NT2/D1 (cell line): ENCODE measurements around the gene TNRC6C.

Experiments used
- DNase-seq: peaks from one replicate; pipeline ENCODE4 v3.0.0-alpha.2; 2011; ENCODE audit warnings: low read depth, low spot score
- H3K27me3 ChIP-seq: 2 replicates; pipeline ENCODE4 v1.6.0; 2011; ENCODE audit warnings: mild to moderate bottlenecking; ENCODE audit not compliant: insufficient read length, insufficient read depth
- H3K36me3 ChIP-seq: 2 replicates; pipeline ENCODE4 v1.6.1; 2011; ENCODE audit warnings: mild to moderate bottlenecking, low read length, mixed read lengths; ENCODE audit not compliant: insufficient read depth, insufficient read length
- H3K4me1 ChIP-seq: 2 replicates; pipeline ENCODE4 v1.5.1; 2011; ENCODE audit not compliant: insufficient read depth, insufficient read length
- H3K4me3 ChIP-seq: 2 replicates; pipeline ENCODE4 v1.5.1; 2011; ENCODE audit warnings: low read depth; ENCODE audit not compliant: insufficient read length
- H3K9ac ChIP-seq: 2 replicates; pipeline ENCODE4 v1.6.0; 2011; ENCODE audit warnings: low read depth; ENCODE audit not compliant: insufficient read length
- H3K9me3 ChIP-seq: 2 replicates; pipeline ENCODE4 v1.5.1; 2011; ENCODE audit warnings: mild to moderate bottlenecking, low read length; ENCODE audit not compliant: insufficient read depth
- SUZ12 ChIP-seq: IDR thresholded peaks from 2 replicates; pipeline ENCODE4 v1.6.1; 2011; ENCODE audit not compliant: insufficient read length, insufficient read depth; ENCODE audit errors: extremely low read depth
- YY1 ChIP-seq: IDR thresholded peaks from 2 replicates; pipeline ENCODE4 v1.6.1; 2011; ENCODE audit not compliant: insufficient read length, insufficient read depth
- ZNF274 ChIP-seq: IDR thresholded peaks from 2 replicates; pipeline ENCODE4 v1.6.1; 2011; ENCODE audit warnings: mild to moderate bottlenecking, low read depth, low read length

Gene TNRC6C

GRCh38 chr17:78041386-78042179 is 83.1 kb downstream of the TNRC6C start:
- Histone ChIP-seq H3K9ac (no peak overlapping the region), H3K4me3 (no peak overlapping the region), H3K4me1 (no peaks in the 10 kb centered on the region), H3K27me3 (no peaks in the 10 kb centered on the region), H3K36me3 (peaks cover 5% of the 10 kb centered on the region), H3K9me3 (peaks cover 28% of the 10 kb centered on the region; the same call in 1 of the 2 replicates)
- DNase-seq = no peak
- TF ChIP-seq SUZ12 = no peak
- no peak for TF ChIP-seq ZNF274
- no peak for TF ChIP-seq YY1

- TF ChIP-seq YY1 (no peak), ZNF274 (no peak), SUZ12 (no peak)
- DNase-seq = no peak
- Histone ChIP-seq H3K27me3 (no peaks in the 10 kb centered on the region), H3K9me3 (peaks cover 28% of the 10 kb centered on the region; the same call in 1 of the 2 replicates), H3K4me3 (no peak overlapping the region), H3K9ac (no peak overlapping the region), H3K36me3 (peaks cover 5% of the 10 kb centered on the region), H3K4me1 (no peaks in the 10 kb centered on the region)
Observed at GRCh38 chr17:78042542-78042941, 84.0 kb downstream of the TNRC6C start.

- DNase-seq = no peak
- Histone ChIP-seq H3K4me1 (no peaks in the 10 kb centered on the region), H3K36me3 (peaks cover 5% of the 10 kb centered on the region), H3K27me3 (no peaks in the 10 kb centered on the region), H3K4me3 (no peak overlapping the region), H3K9me3 (peaks cover 28% of the 10 kb centered on the region; the same call in 1 of the 2 replicates), H3K9ac (no peak overlapping the region)
- TF ChIP-seq YY1 (no peak), ZNF274 (no peak), SUZ12 (no peak)
Observed at GRCh38 chr17:78043031-78043430, 84.5 kb downstream of the TNRC6C start.

GRCh38 chr17:78044280-78044835 is 85.9 kb downstream of the TNRC6C start:
- TF ChIP-seq YY1 (no peak), ZNF274 (no peak), SUZ12 (no peak)
- no peaks in the 10 kb centered on the region for H3K4me1 ChIP-seq
- no peaks in the 10 kb centered on the region for H3K27me3 ChIP-seq
- DNase-seq = no peak
- H3K36me3 ChIP-seq = peaks cover 8% of the 10 kb centered on the region
- no peak overlapping the region for H3K9ac ChIP-seq
- H3K4me3 ChIP-seq = no peak overlapping the region
- H3K9me3 ChIP-seq = peaks cover 28% of the 10 kb centered on the region; the same call in 1 of the 2 replicates

- peaks cover 17% of the 10 kb centered on the region for H3K36me3 ChIP-seq
- DNase-seq = no peak
- TF ChIP-seq SUZ12 (no peak), ZNF274 (no peak), YY1 (no peak)
- H3K27me3 ChIP-seq = no peaks in the 10 kb centered on the region
- no peak overlapping the region for H3K4me3 ChIP-seq
- no peak overlapping the region for H3K9ac ChIP-seq
- peaks cover 28% of the 10 kb centered on the region; the same call in 1 of the 2 replicates for H3K9me3 ChIP-seq
- H3K4me1 ChIP-seq = no peaks in the 10 kb centered on the region
Observed at GRCh38 chr17:78045316-78045715, 86.8 kb downstream of the TNRC6C start.

GRCh38 chr17:78046923-78047322 is 88.4 kb downstream of the TNRC6C start:
- Histone ChIP-seq H3K9me3 (peaks cover 28% of the 10 kb centered on the region; the same call in 1 of the 2 replicates), H3K4me1 (no peaks in the 10 kb centered on the region), H3K9ac (no peak overlapping the region), H3K36me3 (peaks cover 32% of the 10 kb centered on the region), H3K27me3 (no peaks in the 10 kb centered on the region), H3K4me3 (no peak overlapping the region)
- DNase-seq = no peak
- TF ChIP-seq YY1 (no peak), ZNF274 (no peak), SUZ12 (no peak)

- peaks cover 38% of the 10 kb centered on the region for H3K36me3 ChIP-seq
Observed at GRCh38 chr17:78048346-78049292, 90.1 kb downstream of the TNRC6C start.

More at GRCh38 chr17:78048346-78049292, 90.1 kb downstream of the TNRC6C start:
- peaks cover 26% of the 10 kb centered on the region; the same call in 1 of the 2 replicates for H3K9me3 ChIP-seq
- no peaks in the 10 kb centered on the region for H3K27me3 ChIP-seq
- TF ChIP-seq ZNF274 (no peak), SUZ12 (no peak), YY1 (no peak)
- no peaks in the 10 kb centered on the region for H3K4me1 ChIP-seq
- H3K9ac ChIP-seq = no peak overlapping the region
- no peak for DNase-seq
- no peak overlapping the region for H3K4me3 ChIP-seq
